Heart left ventricle (tissue), 13 donors: Measurements from ENCODE around the gene RMND1.

Source experiments
- POLR2A ChIP-seq, 2 donors: fragments of 450-650 bp; IDR thresholded peaks; one replicate each; pipeline ENCODE4 v1.6.1; 2017; ENCODE audit warnings: antibody characterized with exemption in 2 of 2, mild to moderate bottlenecking in 2 of 2, moderate library complexity in 2 of 2
- TF ChIP-seq, protein P1 (sequence below), 12 donors: fragments of 200-600 bp; sonication (generic) in 4 of 12; IDR thresholded peaks; one replicate each; pipeline versions ENCODE4 v1.5.0 to v1.8.0; 2018 to 2022; ENCODE audit warnings: antibody characterized with exemption in 12 of 12, mild to moderate bottlenecking in 5 of 12
- donor health status: ischemic (EF 13 %, LVEDD 7.1; RV severe dilation, severe dysfunction).
- donor health status: DM: no; HTN: yes; CAD: no.
- donor health status: DM: no; HTN: no; CAD: no.
- donor health status: ischemic (EF 25% LVEDD 6.9; RV normal size, moderate dysfunction).
- donor health status: ischemic (EF 25% LVEDD 5.7; RV mildly dilated, moderate dysfunction).
- donor health status: ischemic (EF 35%, LVEDD 5.7; RV mildly dilated, moderate dysfunction).
- donor health status: nonischemic (EF 11% LVEDD 7.7; RV severe dilation, severe dysfunction).
- donor health status: DM: yes; HTN: yes; CAD: no.
- donor health status: PGD.
- donor health status: ischemic (EF 29% LVEDD 5.4; RV normal size, mild dysfunction).
- donor health status: nonischemic (EF 23%, LVEDD 6.1; RV moderate dilation, normal function).

DNA sequence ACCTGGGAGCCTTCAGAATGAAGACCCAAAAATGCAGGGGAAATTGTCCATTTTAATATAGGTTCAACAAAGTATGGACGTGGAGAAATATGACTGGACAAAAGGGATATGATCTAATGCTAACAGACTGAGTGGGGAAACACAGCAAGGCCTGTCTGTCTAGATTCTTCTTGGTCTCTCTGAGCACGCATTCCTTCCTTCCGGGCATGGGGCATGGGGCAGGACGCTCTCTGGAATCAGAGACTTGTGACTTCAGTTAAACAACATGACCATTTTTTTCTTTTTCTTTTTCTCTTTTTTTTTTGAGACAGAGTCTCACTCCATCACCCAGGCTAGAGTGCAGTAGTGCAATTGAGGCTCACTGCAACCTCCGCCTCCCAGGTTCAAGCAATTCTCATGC lies 92.4 kb downstream of the RMND1 start:
- TF ChIP-seq, protein P1, sequence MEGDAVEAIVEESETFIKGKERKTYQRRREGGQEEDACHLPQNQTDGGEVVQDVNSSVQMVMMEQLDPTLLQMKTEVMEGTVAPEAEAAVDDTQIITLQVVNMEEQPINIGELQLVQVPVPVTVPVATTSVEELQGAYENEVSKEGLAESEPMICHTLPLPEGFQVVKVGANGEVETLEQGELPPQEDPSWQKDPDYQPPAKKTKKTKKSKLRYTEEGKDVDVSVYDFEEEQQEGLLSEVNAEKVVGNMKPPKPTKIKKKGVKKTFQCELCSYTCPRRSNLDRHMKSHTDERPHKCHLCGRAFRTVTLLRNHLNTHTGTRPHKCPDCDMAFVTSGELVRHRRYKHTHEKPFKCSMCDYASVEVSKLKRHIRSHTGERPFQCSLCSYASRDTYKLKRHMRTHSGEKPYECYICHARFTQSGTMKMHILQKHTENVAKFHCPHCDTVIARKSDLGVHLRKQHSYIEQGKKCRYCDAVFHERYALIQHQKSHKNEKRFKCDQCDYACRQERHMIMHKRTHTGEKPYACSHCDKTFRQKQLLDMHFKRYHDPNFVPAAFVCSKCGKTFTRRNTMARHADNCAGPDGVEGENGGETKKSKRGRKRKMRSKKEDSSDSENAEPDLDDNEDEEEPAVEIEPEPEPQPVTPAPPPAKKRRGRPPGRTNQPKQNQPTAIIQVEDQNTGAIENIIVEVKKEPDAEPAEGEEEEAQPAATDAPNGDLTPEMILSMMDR (IDR thresholded peaks at IDR 0.05) = no peak
- no peak for TF ChIP-seq POLR2A (IDR thresholded peaks at IDR 0.05)
